Bronchial epithelial cell (primary cell): Measurements from ENCODE around the gene CMTM2. TPM values are rescaled to one million over a fixed set of nuclear protein-coding genes. Genes with fewer than 3 reads are reported as not detected.

Source experiments
- DNase-seq: peaks from one replicate; pipeline ENCODE4 v3.0.0-alpha.2; 2010; ENCODE audit warnings: low read depth
- FAIRE-seq: peaks from 2 replicates; lab custom pipeline; 2011; peaks lifted over from hg19 to GRCh38; lab: Jason Lieb, UNC
- H3K27me3 ChIP-seq: 2 replicates; pipeline ENCODE4 v1.5.1; 2011; ENCODE audit warnings: low read length; ENCODE audit not compliant: control insufficient read depth, insufficient read depth
- H3K36me3 ChIP-seq: 2 replicates; pipeline ENCODE4 v1.5.1; 2011; ENCODE audit warnings: low read length; ENCODE audit not compliant: control insufficient read depth, insufficient read depth
- H3K4me3 ChIP-seq: 2 replicates; pipeline ENCODE4 v1.5.1; 2011; ENCODE audit warnings: mild to moderate bottlenecking, low read depth, low read length, control low read depth
- total RNA-seq: library from RNA; depleted of rRNA; stranded (reverse); fragments of >200 nt; gene quantifications from 2 replicates; pipeline ENCODE4 v1.2.1, GENCODE V29; 2014
- TF ChIP-seq, protein P1 (sequence below): IDR thresholded peaks from 2 replicates; pipeline ENCODE4 v1.5.1; 2011; ENCODE audit warnings: mild to moderate bottlenecking, moderate library complexity, low read length, control low read depth, inconsistent platforms; ENCODE audit not compliant: insufficient read depth, severe bottlenecking

CMTM2 gene
- total RNA-seq, 1 donor from 2014 or later: not detected

DNA sequence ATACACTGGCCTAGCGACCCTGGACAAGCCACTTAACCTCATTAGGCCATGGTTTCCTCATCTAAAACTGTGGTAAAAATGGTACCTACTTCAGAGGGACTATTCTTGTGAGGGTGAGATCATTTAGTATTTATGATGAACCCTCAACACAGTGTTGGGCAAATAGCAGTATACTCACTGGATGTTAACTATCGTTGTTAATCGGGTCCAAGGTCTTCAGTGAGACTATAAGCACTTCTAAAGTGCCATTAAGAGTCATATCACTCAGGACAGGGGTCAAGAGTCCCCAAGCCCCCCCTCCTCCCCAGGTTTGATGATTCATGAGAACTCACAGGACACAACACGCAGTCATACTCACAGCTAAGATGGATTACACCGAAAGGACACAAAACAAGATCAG is 40.4 kb upstream of the CMTM2 start:
- Histone ChIP-seq H3K36me3 (peaks cover 2% of the 10 kb centered on the region), H3K27me3 (no peaks in the 10 kb centered on the region), H3K4me3 (no peak overlapping the region)
- TF ChIP-seq, protein P1, sequence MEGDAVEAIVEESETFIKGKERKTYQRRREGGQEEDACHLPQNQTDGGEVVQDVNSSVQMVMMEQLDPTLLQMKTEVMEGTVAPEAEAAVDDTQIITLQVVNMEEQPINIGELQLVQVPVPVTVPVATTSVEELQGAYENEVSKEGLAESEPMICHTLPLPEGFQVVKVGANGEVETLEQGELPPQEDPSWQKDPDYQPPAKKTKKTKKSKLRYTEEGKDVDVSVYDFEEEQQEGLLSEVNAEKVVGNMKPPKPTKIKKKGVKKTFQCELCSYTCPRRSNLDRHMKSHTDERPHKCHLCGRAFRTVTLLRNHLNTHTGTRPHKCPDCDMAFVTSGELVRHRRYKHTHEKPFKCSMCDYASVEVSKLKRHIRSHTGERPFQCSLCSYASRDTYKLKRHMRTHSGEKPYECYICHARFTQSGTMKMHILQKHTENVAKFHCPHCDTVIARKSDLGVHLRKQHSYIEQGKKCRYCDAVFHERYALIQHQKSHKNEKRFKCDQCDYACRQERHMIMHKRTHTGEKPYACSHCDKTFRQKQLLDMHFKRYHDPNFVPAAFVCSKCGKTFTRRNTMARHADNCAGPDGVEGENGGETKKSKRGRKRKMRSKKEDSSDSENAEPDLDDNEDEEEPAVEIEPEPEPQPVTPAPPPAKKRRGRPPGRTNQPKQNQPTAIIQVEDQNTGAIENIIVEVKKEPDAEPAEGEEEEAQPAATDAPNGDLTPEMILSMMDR: no peak
- DNase-seq (no peak), FAIRE-seq (no peak)

DNA sequence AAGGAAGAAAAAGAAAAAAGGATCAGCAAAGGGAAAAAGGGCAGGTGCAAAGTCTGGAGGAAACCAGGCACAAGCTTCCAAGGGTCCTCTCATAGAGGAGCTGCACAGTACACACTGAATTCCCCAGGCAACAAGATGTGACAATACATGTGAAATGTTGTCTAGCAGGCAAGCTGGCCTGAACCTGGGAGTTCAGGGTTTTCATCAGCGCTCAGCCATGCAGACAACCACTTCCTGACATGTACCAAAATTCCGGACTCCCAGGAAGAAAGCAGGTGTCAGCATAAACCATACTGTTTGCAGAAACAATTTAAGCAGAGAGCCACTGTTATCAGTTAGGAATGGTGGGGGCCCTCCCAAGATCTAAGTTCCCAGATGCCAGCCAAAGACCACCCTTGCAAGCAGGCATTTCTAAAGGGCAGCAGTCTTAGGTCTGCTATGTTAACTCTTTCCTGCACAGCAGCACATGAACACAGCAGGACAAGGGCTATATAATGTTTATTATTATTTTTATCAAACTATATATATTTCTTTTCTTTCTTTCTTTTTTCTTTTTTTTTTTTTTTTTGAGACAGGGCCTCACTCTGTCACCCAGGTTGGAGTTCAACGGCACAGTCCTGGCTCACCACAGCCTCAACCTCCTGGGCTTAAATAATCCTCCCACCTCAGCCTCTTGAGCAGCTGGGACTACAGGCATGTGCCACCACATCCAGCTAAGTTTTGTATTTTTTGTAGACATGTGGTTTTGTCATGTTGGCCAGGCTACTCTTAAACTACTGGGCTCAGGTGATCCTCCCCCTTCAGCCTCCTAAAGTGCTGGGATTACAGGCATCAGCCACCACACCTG is 39.4 kb upstream of the CMTM2 start:
- FAIRE-seq: no peak
- no peaks in the 10 kb centered on the region for H3K27me3 ChIP-seq
- H3K4me3 ChIP-seq: no peak overlapping the region
- peaks cover 2% of the 10 kb centered on the region for H3K36me3 ChIP-seq
- DNase-seq: peak; percentile 52
- TF ChIP-seq, protein P1: no peak

DNA sequence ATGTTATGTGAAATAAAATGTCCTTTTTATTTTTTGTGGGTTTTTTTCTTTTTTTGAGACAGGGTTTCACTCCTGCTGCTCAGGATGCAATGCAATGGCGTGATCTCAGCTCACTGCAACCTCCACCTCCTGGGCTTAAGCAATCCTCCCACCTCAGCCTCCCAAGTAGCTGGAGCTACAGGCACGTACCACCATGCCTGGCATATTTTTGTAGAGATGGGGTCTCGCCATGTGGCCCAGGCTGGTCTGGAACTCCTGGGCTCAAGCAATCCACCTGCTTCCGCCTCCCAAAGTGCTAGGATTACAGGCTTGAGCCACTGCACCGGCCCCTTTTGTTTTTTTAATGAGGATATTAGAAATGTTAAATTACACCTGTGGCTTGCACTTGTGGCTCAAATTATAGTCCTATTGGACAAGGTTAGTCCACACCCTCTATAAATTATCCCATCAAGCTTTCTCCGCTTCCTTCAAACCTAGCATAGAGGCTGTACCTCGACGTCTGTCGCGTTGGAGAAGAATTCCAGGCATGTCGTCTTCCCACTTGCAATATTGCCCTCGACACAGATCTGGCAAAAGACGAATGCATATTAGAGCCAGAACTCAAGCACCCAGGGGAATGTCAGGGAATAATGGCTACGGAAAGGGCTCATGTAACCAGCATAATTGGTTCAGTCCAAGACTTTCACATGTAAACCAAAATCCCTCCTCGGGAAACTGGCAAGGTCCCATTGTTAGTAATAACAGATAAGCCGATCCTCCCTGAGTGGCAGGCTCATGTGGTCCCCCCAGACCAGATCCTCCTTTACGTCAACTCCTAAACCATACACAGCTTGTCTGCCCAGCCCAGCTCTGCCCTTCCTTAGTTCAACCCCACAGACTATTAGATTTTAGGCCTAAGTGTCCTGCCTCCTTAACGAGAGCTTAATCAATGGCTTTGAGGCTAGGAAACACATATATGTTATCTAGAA is 37.6 kb upstream of the CMTM2 start:
- DNase-seq: no peak
- peaks cover 2% of the 10 kb centered on the region for H3K36me3 ChIP-seq
- no peak for FAIRE-seq
- TF ChIP-seq, protein P1: no peak
- H3K27me3 ChIP-seq: no peaks in the 10 kb centered on the region
- H3K4me3 ChIP-seq: no peak overlapping the region

DNA sequence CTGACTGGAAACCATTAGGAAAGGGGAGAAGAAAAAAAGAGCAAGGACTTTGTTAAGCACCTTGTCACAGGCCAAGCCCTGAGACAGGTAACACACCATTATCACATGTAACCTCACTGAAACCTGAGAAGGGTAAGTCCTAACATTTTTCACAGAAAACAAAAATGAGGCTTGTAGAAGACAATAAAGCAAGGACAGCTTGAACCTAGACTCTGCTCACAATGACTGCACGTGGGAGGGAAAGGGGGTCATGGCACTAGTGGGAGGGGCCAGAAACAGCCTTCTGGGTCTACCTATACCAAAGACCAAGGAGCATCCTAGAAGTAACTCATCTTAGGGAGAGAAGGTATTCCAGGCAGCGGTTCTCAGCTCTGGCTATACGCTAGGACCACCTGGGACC is 36.9 kb upstream of the CMTM2 start:
- TF ChIP-seq, protein P1: no peak
- peaks cover 2% of the 10 kb centered on the region for H3K36me3 ChIP-seq
- no peak for DNase-seq
- no peak for FAIRE-seq
- no peak overlapping the region for H3K4me3 ChIP-seq
- H3K27me3 ChIP-seq: no peaks in the 10 kb centered on the region

DNA sequence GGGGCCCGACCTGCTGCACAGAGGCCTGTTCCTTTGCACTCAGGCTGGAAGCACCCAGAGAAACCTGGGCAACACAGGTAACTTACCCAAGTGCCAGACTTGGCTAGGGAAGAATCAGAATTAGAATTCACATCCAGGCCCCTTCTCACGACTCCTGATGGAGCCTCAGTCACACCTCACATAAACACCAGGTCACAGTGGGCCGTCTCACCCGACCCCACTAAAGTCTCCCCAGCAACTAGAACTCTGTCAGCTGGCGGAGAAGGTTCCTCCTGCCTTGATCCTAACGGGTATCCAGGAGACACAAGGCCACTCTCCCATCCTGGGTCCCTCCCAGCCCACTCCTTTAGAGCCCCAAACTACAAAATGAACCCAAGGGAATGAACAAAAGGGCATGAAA is 35.7 kb upstream of the CMTM2 start:
- FAIRE-seq (no peak), DNase-seq (no peak)
- TF ChIP-seq, protein P1: no peak
- Histone ChIP-seq H3K4me3 (no peak overlapping the region), H3K36me3 (peaks cover 2% of the 10 kb centered on the region), H3K27me3 (no peaks in the 10 kb centered on the region)
